ENCODE data around the gene PLG.
"Not testable (repeated sequence)": the region's sequence is repeated elsewhere in the genome, so short reads cannot be mapped to it uniquely, and the experiment has no call there.

The PLG gene

GRCh38 chr6:160780656-160781055, 78.6 kb downstream of the PLG start:
- FAIRE-seq = not testable (repeated sequence)

GRCh38 chr6:160781298-160781697, 79.3 kb downstream of the PLG start:
- FAIRE-seq = no peak

- FAIRE-seq = no peak
These were observed 80.2 kb downstream of the PLG start for GRCh38 chr6:160782228-160782627.

- FAIRE-seq = no peak
These were observed 81.7 kb downstream of the PLG start for GRCh38 chr6:160783741-160784140.

- not testable (repeated sequence) for FAIRE-seq
These were observed 86.1 kb downstream of the PLG start for GRCh38 chr6:160788126-160788525.

GRCh38 chr6:160788806-160789205, 86.8 kb downstream of the PLG start:
- FAIRE-seq = no peak

GRCh38 chr6:160789263-160790027, 87.4 kb downstream of the PLG start:
- FAIRE-seq = no peak

GRCh38 chr6:160790028-160790792, 88.2 kb downstream of the PLG start:
- FAIRE-seq = no peak

- FAIRE-seq = no peak
These were observed 89.4 kb downstream of the PLG start for GRCh38 chr6:160791459-160791858.

GRCh38 chr6:160791981-160792418, 90.0 kb downstream of the PLG start:
- FAIRE-seq = no peak

- FAIRE-seq = no peak
These were observed 90.7 kb downstream of the PLG start for GRCh38 chr6:160792708-160793107.

GRCh38 chr6:160793652-160794051, 91.6 kb downstream of the PLG start:
- FAIRE-seq = no peak

GRCh38 chr6:160795721-160796120, 93.7 kb downstream of the PLG start:
- FAIRE-seq = no peak

GRCh38 chr6:160798625-160799024, 96.6 kb downstream of the PLG start:
- FAIRE-seq = no peak

GRCh38 chr6:160799801-160800506, 97.9 kb downstream of the PLG start:
- FAIRE-seq = no peak

GRCh38 chr6:160801418-160801817, 99.4 kb downstream of the PLG start:
- no peak for FAIRE-seq

- not testable (repeated sequence) for FAIRE-seq
These were observed 100.0 kb downstream of the PLG start for GRCh38 chr6:160802049-160802448.
